Sigmoid colon (tissue), 7 donors: ENCODE results near the gene MED13L. TPM values are rescaled to one million over a fixed set of nuclear protein-coding genes. Genes with fewer than 3 reads are reported as not detected.

Experiments used
- DNase-seq: peaks from one replicate; pipeline ENCODE4 v3.0.0-alpha.2; 2019
- H3K27ac ChIP-seq, 4 donors: fragments of 200-600 bp; sonication (generic); one replicate each; pipeline ENCODE4 v1.5.1; 2016 to 2019; ENCODE audit warnings: mild to moderate bottlenecking in 1 of 4
- H3K27me3 ChIP-seq, 3 donors: fragments of 200-600 bp; sonication (generic); one replicate each; pipeline ENCODE4 v1.5.1; 2019; ENCODE audit warnings: mild to moderate bottlenecking in 1 of 3
- H3K36me3 ChIP-seq, 4 donors: fragments of 200-600 bp; sonication (generic); one replicate each; pipeline ENCODE4 v1.5.1; 2016 to 2019
- H3K4me1 ChIP-seq, 4 donors: fragments of 200-600 bp; sonication (generic); one replicate each; pipeline ENCODE4 v1.5.1; 2017 to 2019
- H3K4me3 ChIP-seq, 4 donors: fragments of 200-600 bp; sonication (generic); one replicate each; pipeline ENCODE4 v1.5.1; 2017 to 2019; ENCODE audit warnings: mild to moderate bottlenecking in 2 of 4, moderate library complexity in 1 of 4
- H3K9me3 ChIP-seq, 4 donors: fragments of 200-600 bp in 3 of 4; sonication (generic) in 3 of 4; one replicate each; pipeline versions ENCODE4 v1.5.1 to v1.6.1; 2013 to 2019
- EP300 ChIP-seq, 4 donors: sonication (generic); formaldehyde crosslinking; IDR thresholded peaks; one replicate each; pipeline ENCODE4 v1.6.1; 2017; ENCODE audit warnings: antibody characterized with exemption in 4 of 4
- POLR2A ChIP-seq, 2 donors: fragments of 450-650 bp; IDR thresholded peaks; one replicate each; pipeline ENCODE4 v1.6.1; 2016; ENCODE audit warnings: antibody characterized with exemption in 2 of 2, mild to moderate bottlenecking in 2 of 2, moderate library complexity in 2 of 2
- POLR2AphosphoS5 ChIP-seq, 4 donors: sonication (generic); formaldehyde crosslinking; IDR thresholded peaks; one replicate each; pipeline ENCODE4 v1.6.1; 2017; ENCODE audit warnings: antibody characterized with exemption in 4 of 4
- WGBS, 2 donors: extraction: QIAGEN DNeasy Blood & Tissue Kit; methylation state at CpG; one replicate each; pipeline ENCODE4 v1.1.7; 2013; 5-methylcytosine and 5-hydroxymethylcytosine counted together
- intact Hi-C: fragments of 100-400 bp; cut with DNase I; formaldehyde crosslinking; loops from one replicate; pipeline ENCODE4 v1.15.1; 2023
- polyA plus RNA-seq, 3 donors: library from polyadenylated mRNA; stranded (reverse); fragments of 200-250 nt; gene quantifications; one replicate each; pipeline ENCODE4 v1.2.3, GENCODE V29; 2013
- total RNA-seq, 4 donors: library from RNA; depleted of rRNA; stranded (reverse); fragments of >200 nt; gene quantifications; one replicate each; pipeline ENCODE4 v1.1.0, GENCODE V29; 2016
- TF ChIP-seq, protein P1 (sequence below), 4 experiments: fragments of 450-650 bp in 3 of 4; fragments of 200-600 bp in 1 of 4; IDR thresholded peaks; one replicate each; pipeline ENCODE4 v1.5.1; 2016 to 2019; ENCODE audit warnings: antibody characterized with exemption in 4 of 4, mild to moderate bottlenecking in 3 of 4, moderate library complexity in 2 of 4
- donor health status: healthy with polysubstance abuse.
- donor health status: Bipolar disorder and iron deficiency.
- donor health status: healthy.

The MED13L gene
- total and polyA plus RNA-seq, 7 donors, result 12.5 to 246 (median 151) TPM

DNA sequence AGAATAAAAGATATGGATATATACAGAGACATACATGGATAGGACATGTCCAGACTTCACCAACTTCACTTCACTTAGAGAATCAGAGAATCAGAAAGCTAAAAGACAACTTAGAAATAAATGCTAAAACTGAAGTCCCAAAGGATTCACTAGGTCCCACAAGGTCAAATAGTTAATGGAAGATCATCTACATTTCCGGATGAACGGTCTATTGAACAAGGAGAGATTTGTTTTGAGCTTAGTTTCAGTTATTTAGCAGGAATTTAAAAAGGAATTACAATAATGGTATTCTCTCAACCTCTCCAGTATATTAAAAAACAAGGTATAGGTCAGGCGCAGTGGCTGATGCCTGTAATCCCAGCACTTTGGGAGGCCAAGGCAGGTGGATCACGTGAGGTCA lies 187.0 kb downstream of the MED13L start:
- no peaks in the 10 kb centered on the region for H3K9me3 ChIP-seq

DNA sequence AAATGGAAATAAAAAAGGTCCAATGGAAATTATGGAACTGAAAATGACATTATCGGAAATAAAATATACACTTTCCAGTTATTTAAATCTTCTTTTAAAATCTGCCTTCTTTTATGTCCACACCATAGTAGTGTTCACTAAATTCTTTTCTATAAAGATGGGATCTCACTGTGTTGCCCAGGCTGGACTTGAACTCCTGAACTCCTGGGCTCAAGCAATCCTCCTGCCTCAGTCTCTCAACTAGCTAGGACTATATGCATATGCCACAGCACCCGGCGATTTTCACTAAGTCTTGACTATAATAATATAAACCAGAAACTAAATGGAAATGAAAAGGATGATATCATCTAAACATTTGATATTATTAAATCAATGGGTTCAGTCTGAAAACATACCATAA lies 188.4 kb downstream of the MED13L start:
- Histone ChIP-seq H3K36me3 (no peaks in the 10 kb centered on the region), H3K27ac (no peak overlapping the region), H3K9me3 (no peaks in the 10 kb centered on the region), H3K4me1 (peaks cover 0 to 16% (median 6%) of the 10 kb centered on the region in 4 donors), H3K4me3 (no peak overlapping the region), H3K27me3 (no peaks in the 10 kb centered on the region)
- TF ChIP-seq, protein P1, sequence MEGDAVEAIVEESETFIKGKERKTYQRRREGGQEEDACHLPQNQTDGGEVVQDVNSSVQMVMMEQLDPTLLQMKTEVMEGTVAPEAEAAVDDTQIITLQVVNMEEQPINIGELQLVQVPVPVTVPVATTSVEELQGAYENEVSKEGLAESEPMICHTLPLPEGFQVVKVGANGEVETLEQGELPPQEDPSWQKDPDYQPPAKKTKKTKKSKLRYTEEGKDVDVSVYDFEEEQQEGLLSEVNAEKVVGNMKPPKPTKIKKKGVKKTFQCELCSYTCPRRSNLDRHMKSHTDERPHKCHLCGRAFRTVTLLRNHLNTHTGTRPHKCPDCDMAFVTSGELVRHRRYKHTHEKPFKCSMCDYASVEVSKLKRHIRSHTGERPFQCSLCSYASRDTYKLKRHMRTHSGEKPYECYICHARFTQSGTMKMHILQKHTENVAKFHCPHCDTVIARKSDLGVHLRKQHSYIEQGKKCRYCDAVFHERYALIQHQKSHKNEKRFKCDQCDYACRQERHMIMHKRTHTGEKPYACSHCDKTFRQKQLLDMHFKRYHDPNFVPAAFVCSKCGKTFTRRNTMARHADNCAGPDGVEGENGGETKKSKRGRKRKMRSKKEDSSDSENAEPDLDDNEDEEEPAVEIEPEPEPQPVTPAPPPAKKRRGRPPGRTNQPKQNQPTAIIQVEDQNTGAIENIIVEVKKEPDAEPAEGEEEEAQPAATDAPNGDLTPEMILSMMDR (IDR thresholded peaks at IDR 0.05), result no peak
- TF ChIP-seq POLR2AphosphoS5 (IDR thresholded peaks at IDR 0.05), result no peak
- TF ChIP-seq EP300 (IDR thresholded peaks at IDR 0.05), result no peak
- TF ChIP-seq POLR2A (IDR thresholded peaks at IDR 0.05), result no peak
- intact Hi-C loops, result no loop called here
- WGBS, 2 donors, result 96 to 97% methylated on average over 3 of the region's 3 CpGs
- DNase-seq, result no peak

More for the DNA sequence above, 187.0 kb downstream of the MED13L start:
- DNase-seq, result no peak
- H3K27me3 ChIP-seq, result no peaks in the 10 kb centered on the region
- no peak overlapping the region for H3K4me3 ChIP-seq
- peaks cover 0 to 16% (median 6%) of the 10 kb centered on the region in 4 donors for H3K4me1 ChIP-seq
- H3K36me3 ChIP-seq, result no peaks in the 10 kb centered on the region
- 93 to 97% methylated on average over 4 of the region's 4 CpGs for WGBS, 2 donors
- no peak overlapping the region for H3K27ac ChIP-seq
- intact Hi-C loops, result no loop called here
- no peak for TF ChIP-seq EP300 (IDR thresholded peaks at IDR 0.05)
- no peak for TF ChIP-seq POLR2A (IDR thresholded peaks at IDR 0.05)
- TF ChIP-seq, protein P1 (IDR thresholded peaks at IDR 0.05), result no peak
- no peak for TF ChIP-seq POLR2AphosphoS5 (IDR thresholded peaks at IDR 0.05)

DNA sequence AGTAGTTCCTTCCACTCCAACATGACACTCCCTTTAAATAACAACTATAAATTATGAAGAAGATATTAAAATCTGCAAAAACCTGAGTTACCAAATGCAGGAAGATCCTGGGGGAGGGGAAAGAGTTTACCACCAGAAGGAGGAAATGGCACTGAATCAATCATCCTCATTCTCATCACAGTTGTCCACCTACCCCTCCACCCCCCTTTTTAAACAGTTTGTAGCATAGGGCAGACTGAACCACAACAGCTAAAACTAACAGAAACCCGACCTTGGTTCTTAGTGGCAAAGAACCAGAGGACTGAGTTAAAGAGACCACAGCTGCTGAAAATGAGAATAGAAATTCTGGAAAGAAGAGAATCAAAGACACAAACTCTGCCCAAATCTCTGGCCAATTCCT lies 189.5 kb downstream of the MED13L start:
- H3K27ac ChIP-seq, result no peak overlapping the region
- intact Hi-C loops, result no loop called here
- no peak for DNase-seq
- no peak for TF ChIP-seq EP300 (IDR thresholded peaks at IDR 0.05)
- TF ChIP-seq, protein P1 (IDR thresholded peaks at IDR 0.05), result no peak
- no peak for TF ChIP-seq POLR2AphosphoS5 (IDR thresholded peaks at IDR 0.05)
- no peak for TF ChIP-seq POLR2A (IDR thresholded peaks at IDR 0.05)
- 30 to 41% methylated on average over 1 of the region's 1 CpG for WGBS, 2 donors
- H3K4me1 ChIP-seq, result peaks cover 0 to 16% (median 6%) of the 10 kb centered on the region in 4 donors
- H3K4me3 ChIP-seq, result no peak overlapping the region
- no peaks in the 10 kb centered on the region for H3K9me3 ChIP-seq
- no peaks in the 10 kb centered on the region for H3K27me3 ChIP-seq
- H3K36me3 ChIP-seq, result no peaks in the 10 kb centered on the region

DNA sequence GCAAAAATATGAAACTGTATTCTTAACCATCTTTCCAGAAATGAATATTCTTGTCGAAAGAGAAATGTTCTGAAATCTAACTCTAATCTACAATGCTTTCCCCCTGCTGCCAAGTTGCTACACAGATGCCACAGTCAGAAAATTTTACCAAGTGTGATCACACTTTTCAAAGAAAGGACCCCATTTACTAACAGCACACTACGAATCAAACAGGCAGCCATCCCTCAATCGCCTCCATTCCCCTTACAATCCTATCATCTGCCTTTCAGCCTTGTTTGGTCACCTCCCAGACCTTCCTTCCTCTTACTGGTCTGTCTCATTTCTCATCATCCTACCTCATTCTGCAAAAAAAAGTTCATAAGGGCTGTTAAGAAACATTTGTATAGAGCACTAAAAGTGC lies 190.1 kb downstream of the MED13L start:
- Histone ChIP-seq H3K4me1 (peaks cover 0 to 16% (median 6%) of the 10 kb centered on the region in 4 donors), H3K36me3 (no peaks in the 10 kb centered on the region), H3K4me3 (no peak overlapping the region), H3K9me3 (no peaks in the 10 kb centered on the region), H3K27me3 (no peaks in the 10 kb centered on the region), H3K27ac (no peak overlapping the region)
- 75 to 90% methylated on average over 3 of the region's 3 CpGs for WGBS, 2 donors
- no peak for TF ChIP-seq POLR2AphosphoS5 (IDR thresholded peaks at IDR 0.05)
- TF ChIP-seq, protein P1 (IDR thresholded peaks at IDR 0.05), result no peak
- no peak for TF ChIP-seq POLR2A (IDR thresholded peaks at IDR 0.05)
- TF ChIP-seq EP300 (IDR thresholded peaks at IDR 0.05), result no peak
- intact Hi-C loops, result no loop called here
- DNase-seq, result no peak

DNA sequence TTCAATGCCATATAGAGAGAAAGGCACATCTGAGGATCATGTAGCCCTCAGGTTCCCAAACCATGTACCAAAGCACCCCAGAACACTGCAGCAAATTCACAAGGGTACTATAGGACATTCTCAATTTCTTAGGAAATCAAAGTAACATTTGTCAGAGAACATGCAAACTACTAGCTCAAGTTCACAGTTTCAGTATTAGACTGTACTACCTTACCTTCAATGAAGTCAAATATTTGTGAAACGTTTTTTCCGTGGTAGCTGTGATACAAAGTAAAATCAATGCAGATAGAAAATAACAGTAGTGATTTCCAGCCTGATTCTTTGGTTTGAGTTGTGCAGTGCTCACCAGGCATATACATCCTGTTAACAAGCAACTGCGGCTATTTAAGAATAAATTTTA lies 197.1 kb downstream of the MED13L start:
- intact Hi-C loops, result no loop called here
- Histone ChIP-seq H3K36me3 (no peaks in the 10 kb centered on the region), H3K27ac (no peak overlapping the region), H3K27me3 (no peaks in the 10 kb centered on the region), H3K9me3 (no peaks in the 10 kb centered on the region), H3K4me1 (peaks cover 0 to 7% (median 1%) of the 10 kb centered on the region in 4 donors), H3K4me3 (no peak overlapping the region)
- 88 to 90% methylated on average over 3 of the region's 3 CpGs for WGBS, 2 donors
- no peak for TF ChIP-seq POLR2AphosphoS5 (IDR thresholded peaks at IDR 0.05)
- TF ChIP-seq POLR2A (IDR thresholded peaks at IDR 0.05), result no peak
- TF ChIP-seq EP300 (IDR thresholded peaks at IDR 0.05), result no peak
- TF ChIP-seq, protein P1 (IDR thresholded peaks at IDR 0.05), result no peak
- DNase-seq, result no peak
